LNCaP clone FGC (cell line): ENCODE data around the gene DZIP1.

Experiments
- DNase-seq: peaks from one replicate; pipeline ENCODE4 v3.0.0-alpha.2; 2011; ENCODE audit warnings: low read depth
- H3K4me3 ChIP-seq: 2 replicates; pipeline ENCODE4 v1.5.1; 2011; ENCODE audit warnings: mild to moderate bottlenecking, low read depth, low read length, control low read depth
- CTCF ChIP-seq: IDR thresholded peaks from 2 replicates; pipeline ENCODE4 v1.5.1; 2012; ENCODE audit warnings: mild to moderate bottlenecking; ENCODE audit not compliant: control insufficient read depth, insufficient read depth; ENCODE audit errors: extremely low read depth

DZIP1 gene

DNA sequence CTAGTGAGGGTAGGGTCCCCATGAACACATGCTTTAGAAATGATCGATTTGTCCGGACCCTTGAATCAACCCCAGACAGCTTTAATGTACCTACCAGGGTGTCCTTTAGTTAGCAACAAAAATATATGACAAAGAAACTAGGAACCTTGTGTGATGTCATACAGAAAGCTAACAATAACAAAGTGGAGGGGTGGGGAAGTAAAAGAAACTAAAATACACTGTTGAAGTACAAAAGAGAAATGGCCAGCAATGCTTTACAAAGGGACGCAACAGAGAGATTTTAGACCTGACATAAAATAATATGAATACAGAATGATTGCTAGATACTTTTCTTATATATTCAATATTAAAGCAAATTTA, 40.0 kb downstream of the DZIP1 start:
- H3K4me3 ChIP-seq = no peak overlapping the region
- DNase-seq = no peak
- TF ChIP-seq CTCF = no peak

DNA sequence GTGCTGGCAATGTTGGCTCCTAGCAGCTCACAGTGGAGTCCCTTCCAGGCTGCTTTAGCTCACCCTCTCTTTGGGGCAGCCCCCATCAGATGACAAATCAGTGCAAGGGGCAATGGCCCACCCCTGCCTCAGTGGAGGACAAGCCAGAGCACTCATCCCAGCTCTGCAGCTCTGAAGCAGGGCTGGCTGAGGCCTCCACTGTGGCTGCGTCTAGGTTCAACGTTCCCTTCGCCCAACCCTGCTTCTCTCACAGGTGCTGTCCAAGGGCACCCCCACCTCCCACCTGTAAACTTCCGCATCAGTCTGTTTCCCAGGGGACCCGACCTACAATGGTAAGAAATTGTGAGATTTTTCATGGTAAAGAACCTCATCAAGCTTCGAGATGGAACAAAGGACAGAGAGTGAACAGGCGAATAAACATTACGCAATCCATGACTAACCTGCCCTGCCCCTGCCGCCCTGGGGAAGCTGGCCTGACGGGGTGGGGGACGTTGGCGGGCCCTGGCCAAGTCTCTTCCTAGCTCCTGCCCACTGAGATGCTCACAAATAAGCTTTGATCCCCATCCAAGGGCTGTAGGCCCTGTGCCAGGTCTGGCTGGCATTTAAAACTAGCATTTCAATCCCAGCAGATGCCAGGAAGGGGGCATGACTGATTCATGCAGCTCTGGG, 40.5 kb downstream of the DZIP1 start:
- peak; percentile 27 for DNase-seq
- no peak overlapping the region for H3K4me3 ChIP-seq
- TF ChIP-seq CTCF = no peak

DNA sequence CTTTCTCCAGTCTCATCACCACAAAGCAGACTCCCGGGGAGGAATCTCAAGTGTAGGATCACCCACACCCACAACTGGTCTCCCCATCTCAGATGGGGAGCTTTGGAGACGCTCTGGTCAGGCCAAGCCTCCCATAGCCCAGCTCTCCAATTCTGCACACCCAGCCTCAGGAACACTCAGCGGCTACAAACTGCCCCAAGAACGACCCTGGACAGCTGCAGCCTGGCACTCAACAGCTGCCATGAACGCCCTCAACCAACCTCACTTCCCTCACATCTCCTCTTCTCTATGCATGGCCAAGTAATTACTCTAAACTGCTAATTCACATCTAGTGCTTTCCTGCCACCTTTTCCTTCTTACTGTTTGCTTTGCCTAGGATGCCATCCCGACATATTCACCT, 42.6 kb downstream of the DZIP1 start:
- H3K4me3 ChIP-seq = no peak overlapping the region
- no peak for TF ChIP-seq CTCF
- DNase-seq = no peak

DNA sequence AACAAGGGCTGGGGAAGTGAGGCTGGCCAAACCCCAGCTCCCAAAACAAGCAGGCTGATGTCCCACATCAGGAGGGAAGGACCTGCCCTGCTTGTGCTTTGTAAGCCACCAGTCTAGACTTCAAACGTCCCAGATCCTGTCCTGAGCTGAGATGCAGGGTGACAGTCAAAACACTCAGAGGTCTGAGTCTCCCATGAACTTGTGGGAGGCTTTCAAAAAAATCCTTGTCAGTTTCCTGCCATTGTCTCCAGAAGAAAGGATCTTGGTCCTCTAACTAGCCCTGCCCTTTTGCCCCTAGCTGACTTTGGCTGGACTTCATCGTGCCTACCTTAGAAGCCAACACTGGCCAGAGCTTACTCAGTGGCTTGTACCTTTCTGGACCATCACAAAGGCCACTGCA, 43.3 kb downstream of the DZIP1 start:
- H3K4me3 ChIP-seq = no peak overlapping the region
- no peak for TF ChIP-seq CTCF
- DNase-seq = no peak

DNA sequence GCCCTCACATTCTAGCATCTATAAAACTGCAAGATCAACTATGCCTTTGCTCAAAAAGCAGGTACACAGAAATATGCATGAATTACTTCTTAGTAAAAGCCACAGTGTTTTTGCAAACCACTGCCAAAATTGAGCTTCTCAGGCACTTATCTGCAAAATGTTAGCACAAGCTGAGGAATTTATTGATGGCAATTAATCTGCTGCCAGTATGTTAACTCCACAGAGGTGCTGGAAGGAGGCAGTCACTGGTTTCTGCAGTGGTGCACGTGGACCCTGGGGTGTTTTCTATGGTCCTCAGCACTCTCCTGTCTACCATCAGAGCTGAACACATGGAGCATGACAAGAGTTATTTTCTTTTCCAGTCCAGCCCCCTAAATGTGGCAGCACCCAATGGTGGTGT, 47.8 kb downstream of the DZIP1 start:
- no peak for DNase-seq
- no peak overlapping the region for H3K4me3 ChIP-seq
- TF ChIP-seq CTCF = no peak

DNA sequence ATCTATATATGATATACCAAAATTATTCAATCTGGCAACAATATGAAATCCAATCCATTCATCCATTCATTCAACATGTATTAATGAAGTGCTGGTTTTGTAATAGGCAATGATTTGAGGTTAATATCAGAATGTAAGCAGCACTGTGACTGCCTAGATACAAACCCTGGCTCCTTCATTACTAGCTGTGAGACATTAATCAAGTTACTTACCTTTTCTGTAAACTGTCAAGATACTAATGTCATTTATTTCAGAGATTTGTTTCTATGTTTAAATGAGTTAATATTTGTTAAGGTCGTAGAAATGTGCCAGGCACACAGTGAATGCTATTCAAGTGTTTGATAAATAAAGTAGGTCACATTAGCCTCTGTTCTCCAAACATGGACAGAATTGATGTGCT, 51.0 kb downstream of the DZIP1 start:
- no peak overlapping the region for H3K4me3 ChIP-seq
- TF ChIP-seq CTCF = no peak
- DNase-seq = no peak

DNA sequence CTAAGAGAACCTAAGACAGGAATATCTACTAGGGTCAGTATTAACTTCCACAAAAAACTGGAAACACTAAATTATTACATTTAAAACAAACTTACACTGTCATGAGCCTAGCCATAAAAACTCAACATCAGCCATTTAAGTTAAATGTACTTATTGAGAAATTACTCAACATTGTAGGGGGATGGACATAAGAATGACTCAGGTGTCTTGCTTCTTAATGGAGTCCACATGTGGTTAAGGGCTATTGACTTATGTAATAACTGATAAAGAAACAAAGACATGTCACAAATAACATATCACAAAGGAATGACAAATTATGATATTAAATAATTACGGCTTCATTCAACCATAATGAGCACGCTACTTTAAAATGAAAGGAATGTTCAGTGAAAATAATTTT, 55.8 kb downstream of the DZIP1 start:
- H3K4me3 ChIP-seq = no peak overlapping the region
- TF ChIP-seq CTCF = no peak
- no peak for DNase-seq
